ENCODE data around the gene FAAP24. TPM values are rescaled to one million over a fixed set of nuclear protein-coding genes. Genes with fewer than 3 reads are reported as not detected.
A peak's percentile ranks its signal among the peaks of the same experiment; 100 is the strongest.

The FAAP24 gene
- total and polyA plus RNA-seq, 2 of the 13 experiments (the other 11 are each of a cell fraction or from before 2014, with no cell fraction given): 2.3 to 6.0 TPM

GRCh38 chr19:33022472-33023116 is 50.6 kb downstream of the FAAP24 start:
- Histone ChIP-seq H3K27me3 (ENCODE audit: control insufficient read depth in 1 of 2, insufficient read depth in 2 of 2, low read length in 2 of 2) (no peaks in the 10 kb centered on the region), H3K9ac (ENCODE audit: insufficient read depth, low read depth, low read length) (no peak overlapping the region), H2AFZ (ENCODE audit: low read length) (no peak overlapping the region), H3K4me2 (ENCODE audit: low read depth, low read length) (no peak overlapping the region), H3K9me3 (ENCODE audit: low read length) (no peaks in the 10 kb centered on the region), H3K79me2 (ENCODE audit: insufficient read depth, low read length) (peaks cover 5% of the 10 kb centered on the region), H3K4me1 (ENCODE audit: insufficient read depth, low read length) (peaks cover 48% of the 10 kb centered on the region), H3K4me3 (replicated peaks in 1 of 3; ENCODE audit: insufficient read depth in 1 of 3, low read depth in 2 of 3, low read length in 3 of 3) (no peak overlapping the region), H4K20me1 (ENCODE audit: insufficient read depth, low read length) (no peaks in the 10 kb centered on the region), H3K36me3 (replicated peaks in 1 of 2; ENCODE audit: control insufficient read depth in 1 of 2, insufficient read depth in 2 of 2, low read length in 2 of 2) (peaks cover 11 to 24% of the 10 kb centered on the region in 2 experiments; a peak in 4 of 5 replicates), H3K27ac (ENCODE audit: extremely low read length, insufficient read depth, low read length) (no peak overlapping the region)
- FAIRE-seq (no peak), DNase-seq (ENCODE audit: low spot score) (no peak), ATAC-seq (no peak)
- intact Hi-C loops (cut with micrococcal nuclease; ENCODE audit: unreplicated experiment): loop anchor here (10.0 kb wide), 1 partner anchor 1752 kb away; the partner anchor contains the start of gene ZNF599
- POLR2A ChIA-PET: interaction anchor here (1.3 kb wide), 1 partner anchor 19 kb away, joined by 7 read pairs; no protein-coding TSS in a partner anchor
- no TSS peak for BruUV-seq (replicated peaks)
- CTCF ChIA-PET (ENCODE audit: low intra/inter-chr PET ratio, low total read pairs): no interaction called here
- in situ Hi-C loops (cut with HindIII; ENCODE audit: extremely low pct_ligation_motif_present, low pct_unique_long_range_greater_than_20kb): no loop called here
- WGBS (ENCODE audit: low lambda C conversion rate): 88% methylated on average over 5 of the region's 11 CpGs
- TF ChIP-seq ZNF687 (CRISPR knock-in tag; IDR thresholded peaks at IDR 0.05) (peak; percentile 33; the same call in 1 of the 2 replicates), PREB (CRISPR knock-in tag; IDR thresholded peaks at IDR 0.05) (no peak), ZFAT (CRISPR knock-in tag; conservative IDR thresholded peaks at IDR 0.05) (no peak), AFF4 (CRISPR knock-in tag; IDR thresholded peaks at IDR 0.05) (no peak), SOX6 (IDR thresholded peaks at IDR 0.05) (no peak), SOX6 (CRISPR knock-in tag; IDR thresholded peaks at IDR 0.05) (no peak), AGO1 (IDR thresholded peaks at IDR 0.05; ENCODE audit: low read depth, low read length, poor library complexity, severe bottlenecking) (no peak), TEAD3 (CRISPR knock-in tag; optimal IDR thresholded peaks at IDR 0.05; ENCODE audit: borderline replicate concordance) (peak; percentile 78), PRDM10 (CRISPR knock-in tag; IDR thresholded peaks at IDR 0.05; ENCODE audit: low read depth) (no peak), ZNF263 (CRISPR knock-in tag; IDR thresholded peaks at IDR 0.05) (peak; percentile 93)

Measured in HepG2 (cell line).